BJ (cell line): ENCODE results near the gene SFRP2. TPM values are rescaled to one million over a fixed set of nuclear protein-coding genes. Genes with fewer than 3 reads are reported as not detected.

Experiments used
- CTCF ChIA-PET: fragments of 350-600 bp; formaldehyde crosslinking; extraction: SDS; loops from one replicate; lab custom pipeline; 2021; ENCODE audit warnings: antibody characterized with exemption, inconsistent platforms; lab: Yijun Ruan, JAX
- POLR2A ChIA-PET: fragments of 300-600 bp; sonication (Branson Sonifier 250); formaldehyde crosslinking; extraction: SDS; loops from one replicate; lab custom pipeline; 2021; ENCODE audit warnings: antibody characterized with exemption; lab: Charles Lee
- DNase-seq: peaks from one replicate; pipeline ENCODE4 v3.0.0-alpha.2; 2011; ENCODE audit warnings: low read depth
- H3K27me3 ChIP-seq: 2 replicates; pipeline ENCODE4 v1.6.0; 2011; ENCODE audit warnings: low read length; ENCODE audit not compliant: control insufficient read depth, insufficient read depth
- H3K36me3 ChIP-seq: 2 replicates; pipeline ENCODE4 v1.5.1; 2011; ENCODE audit warnings: low read length; ENCODE audit not compliant: control insufficient read depth, insufficient read depth
- H3K4me3 ChIP-seq: 2 replicates; pipeline ENCODE4 v1.5.1; 2011; ENCODE audit warnings: low read depth, mild to moderate bottlenecking, control low read depth, low read length
- CTCF ChIP-seq: IDR thresholded peaks from 2 replicates; pipeline ENCODE4 v1.5.1; 2011; ENCODE audit warnings: low read depth, mild to moderate bottlenecking, control low read depth, inconsistent platforms, low read length, moderate library complexity; ENCODE audit not compliant: insufficient read depth
- polyA plus RNA-seq: library from polyadenylated mRNA; depleted of rRNA; stranded (reverse); fragments of >200 nt; gene quantifications from 2 replicates; pipeline ENCODE4 v1.2.3, GENCODE V29; 2011

SFRP2 gene
- polyA plus RNA-seq, 1 experiment = 0.05 TPM

GRCh38 chr4:153798901-153799693, 10.2 kb upstream of the SFRP2 start:
- no peak overlapping the region for H3K4me3 ChIP-seq
- H3K36me3 ChIP-seq = no peaks in the 10 kb centered on the region
- no peak for DNase-seq
- TF ChIP-seq CTCF = no peak
- H3K27me3 ChIP-seq = no peaks in the 10 kb centered on the region; the same call in 1 of the 2 replicates
- CTCF ChIA-PET = no interaction called here
- POLR2A ChIA-PET = no interaction called here

- ChIA-PET CTCF (no interaction called here), POLR2A (interaction anchor here (0.7 kb wide), 1 partner anchor 11 kb away, joined by 3 read pairs; no protein-coding TSS in a partner anchor)
- Histone ChIP-seq H3K4me3 (no peak overlapping the region), H3K27me3 (peaks cover 2% of the 10 kb centered on the region), H3K36me3 (no peaks in the 10 kb centered on the region)
- DNase-seq = no peak
- no peak for TF ChIP-seq CTCF
Measured at GRCh38 chr4:153798420-153798819, 9.5 kb upstream of the SFRP2 start.

GRCh38 chr4:153794006-153794405, 5.1 kb upstream of the SFRP2 start:
- ChIA-PET CTCF (interaction anchor here (0.7 to 1.0 kb wide), 2 partner anchors 397 to 536 kb away, joined by 3 to 5 read pairs; no protein-coding TSS in a partner anchor), POLR2A (no interaction called here)
- H3K36me3 ChIP-seq = no peaks in the 10 kb centered on the region
- TF ChIP-seq CTCF = no peak
- no peak for DNase-seq
- H3K4me3 ChIP-seq = no peak overlapping the region
- peaks cover 33% of the 10 kb centered on the region for H3K27me3 ChIP-seq

GRCh38 chr4:153792618-153793247, 3.9 kb upstream of the SFRP2 start:
- no peak for TF ChIP-seq CTCF
- Histone ChIP-seq H3K4me3 (no peak overlapping the region), H3K27me3 (peaks cover 42% of the 10 kb centered on the region), H3K36me3 (no peaks in the 10 kb centered on the region)
- POLR2A ChIA-PET = no interaction called here
- CTCF ChIA-PET = interaction anchor here (0.5 to 1.4 kb wide), 5 partner anchors 14 to 520 kb away, joined by 3 to 6 read pairs (median 4); no protein-coding TSS in a partner anchor
- DNase-seq = no peak
